ENCODE measurements around the gene ICAM4.

The ICAM4 gene

GRCh38 chr19:10290876-10291553, 4.3 kb downstream of the ICAM4 start:
- no peak for DNase-seq (ENCODE audit: low read depth in 2 of 2)

GRCh38 chr19:10291554-10292205, 4.9 kb downstream of the ICAM4 start:
- no peak for DNase-seq (ENCODE audit: low read depth in 2 of 2)

- peak in 1 of 2 donors; percentile 62 for DNase-seq (ENCODE audit: low read depth in 2 of 2)
Measured at GRCh38 chr19:10292206-10292788, 5.5 kb downstream of the ICAM4 start.

GRCh38 chr19:10292789-10293636, 6.3 kb downstream of the ICAM4 start:
- DNase-seq (ENCODE audit: low read depth in 2 of 2): no peak

- no peak for DNase-seq (ENCODE audit: low read depth in 2 of 2)
Measured at GRCh38 chr19:10293637-10294367, 7.0 kb downstream of the ICAM4 start.

GRCh38 chr19:10294368-10294697, 7.6 kb downstream of the ICAM4 start:
- no peak for DNase-seq (ENCODE audit: low read depth in 2 of 2)

- DNase-seq (ENCODE audit: low read depth in 2 of 2): peak in 1 of 2 donors; percentile 47
Measured at GRCh38 chr19:10295305-10295846, 8.6 kb downstream of the ICAM4 start.

- no peak for DNase-seq (ENCODE audit: low read depth in 2 of 2)
Measured at GRCh38 chr19:10295847-10296591, 9.3 kb downstream of the ICAM4 start.

- no peak for DNase-seq (ENCODE audit: low read depth in 2 of 2)
Measured at GRCh38 chr19:10299545-10300458, 13.0 kb downstream of the ICAM4 start.

- no peak for DNase-seq (ENCODE audit: low read depth in 2 of 2)
Measured at GRCh38 chr19:10305139-10305806, 18.5 kb downstream of the ICAM4 start.

GRCh38 chr19:10306327-10306726, 19.6 kb downstream of the ICAM4 start:
- DNase-seq (ENCODE audit: low read depth in 2 of 2): no peak

GRCh38 chr19:10309423-10309822, 22.7 kb downstream of the ICAM4 start, which contains the start of gene ZGLP1:
Gene ZGLP1 (minus strand): TSS chr19:10309815.
- no peak for DNase-seq (ENCODE audit: low read depth in 2 of 2)

GRCh38 chr19:10315335-10316214, 28.8 kb downstream of the ICAM4 start, which contains the start of gene FDX2:
Gene FDX2 (minus strand): TSS chr19:10316015. CDS start chr19:10315996, 19 bp downstream.
- peak; percentile 83 to 87 for DNase-seq (ENCODE audit: low read depth in 2 of 2)

- no peak for DNase-seq (ENCODE audit: low read depth in 2 of 2)
Measured at GRCh38 chr19:10316229-10317044, 29.7 kb downstream of the ICAM4 start.

- no peak for DNase-seq (ENCODE audit: low read depth in 2 of 2)
Measured at GRCh38 chr19:10317045-10317856, 30.5 kb downstream of the ICAM4 start.

GRCh38 chr19:10317857-10318462, 31.2 kb downstream of the ICAM4 start:
- DNase-seq (ENCODE audit: low read depth in 2 of 2): no peak

All from activated CD8-positive, alpha-beta memory T cell treated with anti-CD3 and anti-CD28 coated beads for 4 hours (primary cell).